ENCODE results near the gene UCK2. TPM values are rescaled to one million over a fixed set of nuclear protein-coding genes. Genes with fewer than 3 reads are reported as not detected.

UCK2 gene
- total RNA-seq, 3 donors from 2014 or later (not counting 1 experiment from before 2014, with no cell fraction given) = 12.8 to 20.5 (median 14.4) TPM

- Mint-ChIP-seq H3K36me3 (no peaks in the 10 kb centered on the region), H3K4me3 (no peak overlapping the region), H3K27ac (no peak overlapping the region), H3K4me1 (no peaks in the 10 kb centered on the region), H3K9me3 (no peaks in the 10 kb centered on the region), H3K27me3 (ENCODE audit: low read depth in 2 of 2) (peaks cover 0 to 15% of the 10 kb centered on the region in 2 donors)
- ATAC-seq (no peak), DNase-seq (no peak)
- Histone ChIP-seq H3K4me3 (ENCODE audit: low read length) (no peak overlapping the region), H3K27ac (ENCODE audit: low read length) (no peak overlapping the region), H3K4me1 (ENCODE audit: control insufficient read depth, insufficient read depth, low read length) (no peaks in the 10 kb centered on the region), H3K36me3 (ENCODE audit: control insufficient read depth, insufficient read depth, low read length) (no peaks in the 10 kb centered on the region), H3K9me3 (ENCODE audit: control insufficient read depth, insufficient read depth, low read length) (no peaks in the 10 kb centered on the region), H3K27me3 (ENCODE audit: control insufficient read depth, insufficient read depth, low read length) (no peaks in the 10 kb centered on the region)
- intact Hi-C loops (cut with micrococcal nuclease) = no loop called here
- TF ChIP-seq CTCF (IDR thresholded peaks at IDR 0.05) = no peak
Measured at GRCh38 chr1:165958306-165958705, 130.9 kb downstream of the UCK2 start.

GRCh38 chr1:165960136-165960535 is 132.7 kb downstream of the UCK2 start:
- H3K36me3 Mint-ChIP-seq = no peaks in the 10 kb centered on the region
- H3K4me1 Mint-ChIP-seq = no peaks in the 10 kb centered on the region
- peaks cover 0 to 15% of the 10 kb centered on the region in 2 donors for H3K27me3 Mint-ChIP-seq (ENCODE audit: low read depth in 2 of 2)

GRCh38 chr1:165960881-165961280 is 133.5 kb downstream of the UCK2 start:
- Mint-ChIP-seq H3K36me3 (no peaks in the 10 kb centered on the region), H3K4me1 (no peaks in the 10 kb centered on the region), H3K4me3 (no peak overlapping the region), H3K27ac (no peak overlapping the region), H3K9me3 (no peaks in the 10 kb centered on the region), H3K27me3 (ENCODE audit: low read depth in 2 of 2) (peaks cover 0 to 13% of the 10 kb centered on the region in 2 donors)
- intact Hi-C loops (cut with micrococcal nuclease) = no loop called here
- Histone ChIP-seq H3K9me3 (ENCODE audit: control insufficient read depth, insufficient read depth, low read length) (no peaks in the 10 kb centered on the region), H3K27ac (ENCODE audit: low read length) (no peak overlapping the region), H3K4me3 (ENCODE audit: low read length) (no peak overlapping the region), H3K27me3 (ENCODE audit: control insufficient read depth, insufficient read depth, low read length) (no peaks in the 10 kb centered on the region), H3K36me3 (ENCODE audit: control insufficient read depth, insufficient read depth, low read length) (no peaks in the 10 kb centered on the region), H3K4me1 (ENCODE audit: control insufficient read depth, insufficient read depth, low read length) (no peaks in the 10 kb centered on the region)
- TF ChIP-seq CTCF (IDR thresholded peaks at IDR 0.05) = no peak
- WGBS (ENCODE audit: insufficient coverage) = 67% methylated on average over 2 of the region's 2 CpGs
- ATAC-seq (no peak), DNase-seq (no peak)

More at GRCh38 chr1:165960136-165960535, 132.7 kb downstream of the UCK2 start:
- Mint-ChIP-seq H3K9me3 (no peaks in the 10 kb centered on the region), H3K4me3 (no peak overlapping the region), H3K27ac (no peak overlapping the region)
- TF ChIP-seq CTCF (IDR thresholded peaks at IDR 0.05) = no peak
- Histone ChIP-seq H3K9me3 (ENCODE audit: control insufficient read depth, insufficient read depth, low read length) (no peaks in the 10 kb centered on the region), H3K27me3 (ENCODE audit: control insufficient read depth, insufficient read depth, low read length) (no peaks in the 10 kb centered on the region), H3K36me3 (ENCODE audit: control insufficient read depth, insufficient read depth, low read length) (no peaks in the 10 kb centered on the region), H3K27ac (ENCODE audit: low read length) (no peak overlapping the region), H3K4me3 (ENCODE audit: low read length) (no peak overlapping the region), H3K4me1 (ENCODE audit: control insufficient read depth, insufficient read depth, low read length) (no peaks in the 10 kb centered on the region)
- intact Hi-C loops (cut with micrococcal nuclease) = no loop called here
- WGBS (ENCODE audit: insufficient coverage) = 73% methylated on average over 2 of the region's 2 CpGs
- ATAC-seq = no peak
- DNase-seq = no peak

Other genes starting within 250 kb of the UCK2 start
- gene MGST3, start 196.4 kb upstream of the UCK2 start, total RNA-seq = 10 to 100 TPM; 27.2 to 34.3 (median 29.0) TPM
- gene ALDH9A1, start 129.1 kb upstream of the UCK2 start, total RNA-seq = 10 to 100 TPM; 38.0 to 57.1 (median 50.3) TPM
- 10 to 100 TPM; 45.4 to 52.6 (median 47.6) TPM for gene TMCO1, start 58.7 kb upstream of the UCK2 start, total RNA-seq